Measurements from ENCODE around the gene MCCC2.
"Not testable (repeated sequence)": the region's sequence is repeated elsewhere in the genome, so short reads cannot be mapped to it uniquely, and the experiment has no call there.

The MCCC2 gene

GRCh38 chr5:71600783-71601182 is 13.6 kb downstream of the MCCC2 start:
- DNase-seq: no peak

- peak; percentile 67 for DNase-seq
Observed at GRCh38 chr5:71601222-71602026, 14.3 kb downstream of the MCCC2 start.

- not testable (repeated sequence) for DNase-seq
Observed at GRCh38 chr5:71609916-71610315, 22.8 kb downstream of the MCCC2 start.

- DNase-seq: no peak
Observed at GRCh38 chr5:71615809-71616208, 28.7 kb downstream of the MCCC2 start.

GRCh38 chr5:71620630-71621029 is 33.5 kb downstream of the MCCC2 start:
- no peak for DNase-seq

GRCh38 chr5:71621268-71621667 is 34.1 kb downstream of the MCCC2 start:
- no peak for DNase-seq

GRCh38 chr5:71621741-71622140 is 34.6 kb downstream of the MCCC2 start:
- no peak for DNase-seq

GRCh38 chr5:71623221-71623794 is 36.2 kb downstream of the MCCC2 start:
- no peak for DNase-seq

- DNase-seq: no peak
Observed at GRCh38 chr5:71629950-71630349, 42.8 kb downstream of the MCCC2 start.

GRCh38 chr5:71631070-71631469 is 43.9 kb downstream of the MCCC2 start:
- DNase-seq: no peak

GRCh38 chr5:71632168-71632567 is 45.0 kb downstream of the MCCC2 start:
- no peak for DNase-seq

- DNase-seq: no peak
Observed at GRCh38 chr5:71633255-71634155, 46.4 kb downstream of the MCCC2 start.

GRCh38 chr5:71637133-71637532 is 50.0 kb downstream of the MCCC2 start:
- no peak for DNase-seq

- DNase-seq: no peak
Observed at GRCh38 chr5:71640408-71640807, 53.3 kb downstream of the MCCC2 start.

GRCh38 chr5:71645030-71645429 is 57.9 kb downstream of the MCCC2 start:
- no peak for DNase-seq

GRCh38 chr5:71650940-71651339 is 63.8 kb downstream of the MCCC2 start:
- not testable (repeated sequence) for DNase-seq

- peak; percentile 26 for DNase-seq
Observed at GRCh38 chr5:71651579-71651978, 64.4 kb downstream of the MCCC2 start.

GRCh38 chr5:71652349-71652748 is 65.2 kb downstream of the MCCC2 start:
- no peak for DNase-seq

- DNase-seq: no peak
Observed at GRCh38 chr5:71652803-71653543, 65.8 kb downstream of the MCCC2 start.

GRCh38 chr5:71658916-71659662 is 71.9 kb downstream of the MCCC2 start:
- no peak for DNase-seq

- DNase-seq: no peak
Observed at GRCh38 chr5:71662381-71662780, 75.2 kb downstream of the MCCC2 start.
